Lower leg skin (tissue), 4 donors: Measurements from ENCODE around the gene CABCOCO1. TPM values are rescaled to one million over a fixed set of nuclear protein-coding genes. Genes with fewer than 3 reads are reported as not detected.

Experiments
- DNase-seq, 2 donors: peaks; one replicate each; pipeline ENCODE4 v3.0.0-alpha.2; 2019; ENCODE audit warnings: low spot score in 2 of 2
- H3K4me3 ChIP-seq: fragments of 200-600 bp; sonication (generic); 2 replicates; pipeline ENCODE4 v1.5.1; 2017; ENCODE audit warnings: mild to moderate bottlenecking, low read depth; ENCODE audit not compliant: poor library complexity, severe bottlenecking
- CTCF ChIP-seq, 3 donors: fragments of 450-650 bp; IDR thresholded peaks; one replicate each; pipeline ENCODE4 v1.5.1; 2016; ENCODE audit warnings: antibody characterized with exemption in 3 of 3, mild to moderate bottlenecking in 3 of 3, moderate library complexity in 2 of 3
- POLR2A ChIP-seq, 2 donors: fragments of 450-650 bp; IDR thresholded peaks; one replicate each; pipeline ENCODE4 v1.6.1; 2016 to 2017; ENCODE audit warnings: antibody characterized with exemption in 2 of 2, mild to moderate bottlenecking in 1 of 2, moderate library complexity in 1 of 2
- WGBS, 2 donors: methylation state at CpG; one replicate each; pipeline ENCODE4 v1.1.5; 2018; 5-methylcytosine and 5-hydroxymethylcytosine counted together
- intact Hi-C: fragments of 100-400 bp; cut with DNase I; formaldehyde crosslinking; loops from one replicate; pipeline ENCODE4 v1.15.0; 2023; ENCODE audit warnings: low total_unique reads
- total RNA-seq, 4 donors: library from RNA; depleted of rRNA; stranded (reverse); fragments of >200 nt; gene quantifications; one replicate each; pipeline ENCODE4 v1.1.0, GENCODE V29; 2016

The CABCOCO1 gene
- total RNA-seq, 4 donors from 2014 or later = 0.46 TPM; not detected in 3

GRCh38 chr10:61753453-61753852 is 90.7 kb downstream of the CABCOCO1 start:
- TF ChIP-seq CTCF (IDR thresholded peaks at IDR 0.05) (no peak), POLR2A (IDR thresholded peaks at IDR 0.05) (no peak)
- 81 to 90% methylated on average over 3 of the region's 3 CpGs for WGBS, 2 donors
- no peak for DNase-seq
- intact Hi-C loops = no loop called here
- no peak overlapping the region for H3K4me3 ChIP-seq

GRCh38 chr10:61754587-61755550 is 92.1 kb downstream of the CABCOCO1 start:
- no peak for TF ChIP-seq CTCF (IDR thresholded peaks at IDR 0.05)
- TF ChIP-seq POLR2A (IDR thresholded peaks at IDR 0.05) = no peak
- DNase-seq = no peak
- intact Hi-C loops = no loop called here
- 30 to 35% methylated on average over 4 of the region's 4 CpGs for WGBS, 2 donors
- no peak overlapping the region for H3K4me3 ChIP-seq

GRCh38 chr10:61757001-61757400 is 94.3 kb downstream of the CABCOCO1 start:
- DNase-seq = no peak
- no peak overlapping the region for H3K4me3 ChIP-seq
- intact Hi-C loops = no loop called here
- TF ChIP-seq POLR2A (IDR thresholded peaks at IDR 0.05) (no peak), CTCF (IDR thresholded peaks at IDR 0.05) (no peak)
- WGBS, 2 donors = 69 to 74% methylated on average over 3 of the region's 3 CpGs

GRCh38 chr10:61757525-61758397 is 95.0 kb downstream of the CABCOCO1 start:
- intact Hi-C loops = no loop called here
- TF ChIP-seq CTCF (IDR thresholded peaks at IDR 0.05) = no peak
- TF ChIP-seq POLR2A (IDR thresholded peaks at IDR 0.05) = no peak
- H3K4me3 ChIP-seq = no peak overlapping the region

GRCh38 chr10:61758433-61758832 is 95.7 kb downstream of the CABCOCO1 start:
- intact Hi-C loops = no loop called here
- no peak overlapping the region for H3K4me3 ChIP-seq
- no peak for TF ChIP-seq POLR2A (IDR thresholded peaks at IDR 0.05)
- TF ChIP-seq CTCF (IDR thresholded peaks at IDR 0.05) = no peak
- WGBS, 2 donors = 65 to 81% methylated on average over 3 of the region's 3 CpGs
- DNase-seq = no peak

More at GRCh38 chr10:61757525-61758397, 95.0 kb downstream of the CABCOCO1 start:
- no peak for DNase-seq
- 85 to 91% methylated on average over 2 of the region's 2 CpGs for WGBS, 2 donors
